RWPE1 (cell line): ENCODE results near the gene KIF4B.
"Not testable (repeated sequence)": the region's sequence is repeated elsewhere in the genome, so short reads cannot be mapped to it uniquely, and the experiment has no call there.

ENCODE experiments used
- CTCF ChIA-PET: fragments of 350-600 bp; sonication (Branson Sonifier 250); formaldehyde crosslinking; extraction: SDS; loops from one replicate; lab custom pipeline; 2021; lab: Yijun Ruan, JAX
- POLR2A ChIA-PET: fragments of 400-600 bp; formaldehyde crosslinking; extraction: SDS; loops from one replicate; lab custom pipeline; 2020; ENCODE audit warnings: antibody characterized with exemption; ENCODE audit not compliant: low non-redundant PET; lab: Yijun Ruan, JAX
- DNase-seq: peaks from one replicate; pipeline ENCODE4 v3.0.0; 2012; ENCODE audit warnings: low spot score
- H3K27ac ChIP-seq: fragments of 450-650 bp; 2 replicates; pipeline ENCODE4 v1.5.1; 2017
- TF ChIP-seq, protein P1 (sequence below): fragments of 450-650 bp; conservative IDR thresholded peaks from 2 replicates; pipeline ENCODE4 v1.5.1; 2017; ENCODE audit warnings: low read depth, mild to moderate bottlenecking

Gene KIF4B

DNA sequence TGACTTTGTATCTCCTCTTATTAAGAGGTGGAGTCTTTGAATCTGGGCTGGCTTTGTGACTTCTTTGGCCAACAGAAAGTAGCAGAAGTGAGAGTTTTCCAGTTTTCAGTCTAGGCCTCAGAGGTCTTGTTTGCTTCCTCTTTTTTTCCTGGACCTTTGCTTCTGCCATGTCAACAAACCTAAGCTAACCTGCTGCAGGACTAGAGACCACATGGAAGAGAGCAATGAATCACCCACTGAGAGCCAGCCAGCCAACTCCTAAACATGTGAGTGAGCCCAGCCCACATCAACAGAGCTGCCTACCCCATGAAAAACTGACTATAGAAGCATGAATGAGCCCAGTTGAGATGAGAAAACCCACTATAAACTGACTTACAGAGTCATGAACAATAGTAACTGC is 42.8 kb upstream of the KIF4B start:
- H3K27ac ChIP-seq = no peak overlapping the region
- TF ChIP-seq, protein P1, sequence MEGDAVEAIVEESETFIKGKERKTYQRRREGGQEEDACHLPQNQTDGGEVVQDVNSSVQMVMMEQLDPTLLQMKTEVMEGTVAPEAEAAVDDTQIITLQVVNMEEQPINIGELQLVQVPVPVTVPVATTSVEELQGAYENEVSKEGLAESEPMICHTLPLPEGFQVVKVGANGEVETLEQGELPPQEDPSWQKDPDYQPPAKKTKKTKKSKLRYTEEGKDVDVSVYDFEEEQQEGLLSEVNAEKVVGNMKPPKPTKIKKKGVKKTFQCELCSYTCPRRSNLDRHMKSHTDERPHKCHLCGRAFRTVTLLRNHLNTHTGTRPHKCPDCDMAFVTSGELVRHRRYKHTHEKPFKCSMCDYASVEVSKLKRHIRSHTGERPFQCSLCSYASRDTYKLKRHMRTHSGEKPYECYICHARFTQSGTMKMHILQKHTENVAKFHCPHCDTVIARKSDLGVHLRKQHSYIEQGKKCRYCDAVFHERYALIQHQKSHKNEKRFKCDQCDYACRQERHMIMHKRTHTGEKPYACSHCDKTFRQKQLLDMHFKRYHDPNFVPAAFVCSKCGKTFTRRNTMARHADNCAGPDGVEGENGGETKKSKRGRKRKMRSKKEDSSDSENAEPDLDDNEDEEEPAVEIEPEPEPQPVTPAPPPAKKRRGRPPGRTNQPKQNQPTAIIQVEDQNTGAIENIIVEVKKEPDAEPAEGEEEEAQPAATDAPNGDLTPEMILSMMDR = no peak
- DNase-seq = no peak
- CTCF ChIA-PET = no interaction called here
- POLR2A ChIA-PET = no interaction called here

DNA sequence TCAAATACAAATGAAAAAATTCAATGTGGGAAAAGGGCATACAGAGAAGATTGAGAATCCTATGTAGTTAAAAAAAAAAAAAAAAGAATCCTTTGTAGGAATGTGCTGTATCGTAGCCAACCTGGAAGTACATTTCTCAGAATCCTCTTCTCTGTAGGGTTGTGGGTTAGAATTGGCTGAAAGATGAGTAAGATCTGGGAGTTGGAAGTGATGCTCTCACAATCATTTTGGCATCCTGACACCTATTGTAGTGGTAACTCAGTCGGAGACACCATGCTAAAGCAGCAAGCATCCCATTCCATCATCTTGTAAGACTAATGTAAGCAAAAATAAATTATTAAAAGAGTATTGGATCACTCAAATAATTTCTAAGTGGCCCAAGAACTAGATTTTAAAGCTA is 42.1 kb upstream of the KIF4B start:
- ChIA-PET POLR2A (no interaction called here), CTCF (interaction anchor here (0.6 to 2.7 kb wide), 6 partner anchors 33 to 1422 kb away, joined by 3 to 13 read pairs (median 4); no protein-coding TSS in a partner anchor)
- no peak overlapping the region for H3K27ac ChIP-seq
- DNase-seq = no peak
- TF ChIP-seq, protein P1 = no peak

DNA sequence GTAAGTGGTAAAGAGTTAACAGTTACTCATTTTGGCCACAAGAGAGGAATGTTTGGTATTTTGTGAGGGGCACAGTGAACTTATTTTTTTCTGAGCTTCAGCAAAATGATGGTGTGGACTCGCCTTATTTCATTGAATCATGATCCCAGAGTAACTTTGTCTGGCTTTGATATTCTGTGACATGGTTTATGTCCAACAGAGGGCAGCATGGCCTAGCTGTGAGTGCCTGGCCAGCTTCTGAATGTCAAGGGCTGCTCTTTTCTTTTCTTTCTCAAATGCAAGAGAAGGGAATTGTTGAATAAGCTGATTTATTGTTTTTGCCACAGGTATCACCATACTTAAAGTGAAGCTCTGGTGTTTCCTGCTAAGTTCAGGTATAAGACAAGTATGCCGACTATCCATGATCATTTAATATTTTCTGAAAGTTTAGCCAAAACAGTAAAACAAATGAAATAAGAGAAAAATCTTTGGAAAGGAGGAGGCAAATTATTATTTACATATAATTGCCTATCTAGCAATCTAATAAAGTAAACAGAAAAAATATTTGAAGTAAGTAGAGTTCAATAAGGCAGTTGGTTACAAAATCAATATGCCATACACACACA is 41.0 kb upstream of the KIF4B start:
- DNase-seq = peak; percentile 53
- POLR2A ChIA-PET = no interaction called here
- CTCF ChIA-PET = interaction anchor here (0.5 to 2.7 kb wide), 10 partner anchors 13 to 1421 kb away, joined by 3 to 13 read pairs (median 4); no protein-coding TSS in a partner anchor
- no peak overlapping the region for H3K27ac ChIP-seq
- TF ChIP-seq, protein P1 = peak; percentile 48

DNA sequence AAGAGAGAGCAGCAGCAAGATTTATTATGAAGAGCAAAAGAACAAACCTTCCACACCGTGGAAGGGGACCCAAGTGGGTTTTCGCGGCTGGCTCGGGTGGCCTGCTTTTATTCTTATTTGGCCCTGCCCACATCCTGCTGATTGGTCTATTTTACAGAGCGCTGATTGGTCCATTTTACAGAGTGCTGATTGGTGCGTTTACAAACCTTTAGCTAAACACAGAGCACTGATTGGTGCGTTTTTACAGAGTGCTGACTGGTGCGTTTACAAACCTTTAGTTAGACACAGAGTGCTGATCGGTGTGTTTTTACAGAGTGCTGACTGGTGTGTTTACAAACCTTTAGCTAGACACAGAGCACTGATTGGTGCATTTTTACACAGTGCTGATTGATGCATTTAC is 37.5 kb upstream of the KIF4B start:
- CTCF ChIA-PET = interaction anchor here (0.6 kb wide), 1 partner anchor 218 kb away, joined by 4 read pairs; no protein-coding TSS in a partner anchor
- DNase-seq, H3K27ac ChIP-seq, POLR2A ChIA-PET: not testable (repeated sequence)

DNA sequence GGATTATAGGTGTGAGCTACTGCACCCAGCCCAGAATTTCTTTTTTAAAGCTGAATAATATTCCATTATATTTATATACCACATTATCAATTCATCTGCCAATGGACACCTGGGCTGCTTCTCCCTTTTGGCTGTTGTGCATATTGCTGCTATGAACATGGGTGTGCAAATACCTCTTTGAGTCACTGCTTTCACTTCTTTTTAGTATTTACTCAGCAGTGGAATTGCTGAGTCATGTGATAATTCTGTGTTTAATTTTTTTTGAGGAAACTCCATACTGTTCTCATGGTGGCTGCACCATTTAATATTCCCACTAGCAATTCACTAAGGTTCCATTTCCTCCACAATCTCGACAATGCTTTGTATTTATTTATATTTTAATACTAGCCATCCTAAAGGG is 36.1 kb upstream of the KIF4B start:
- ChIA-PET POLR2A (no interaction called here), CTCF (no interaction called here)
- TF ChIP-seq, protein P1 = no peak
- no peak for DNase-seq
- no peak overlapping the region for H3K27ac ChIP-seq

DNA sequence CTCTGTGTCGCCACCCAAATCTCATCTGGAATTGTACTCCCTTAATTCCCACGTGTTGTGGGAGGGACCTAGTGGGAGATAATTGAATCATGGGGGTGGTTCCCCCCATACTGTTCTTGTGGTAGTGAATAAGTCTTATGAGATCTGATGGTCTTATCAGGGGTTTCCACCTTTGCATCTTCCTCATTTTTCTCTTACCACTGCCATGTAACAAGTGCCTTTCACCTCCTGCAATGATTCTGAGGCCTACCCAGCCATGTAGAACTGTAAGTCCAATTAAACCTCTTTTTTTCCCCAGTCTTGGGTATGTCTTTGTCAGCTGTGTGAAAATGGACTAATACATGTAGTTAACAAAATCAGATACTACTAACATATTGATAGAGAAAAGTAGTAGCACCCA is 35.3 kb upstream of the KIF4B start:
- CTCF ChIA-PET = interaction anchor here (0.6 kb wide), 1 partner anchor 19 kb away, joined by 3 read pairs; no protein-coding TSS in a partner anchor
- POLR2A ChIA-PET, DNase-seq, H3K27ac ChIP-seq: not testable (repeated sequence)

DNA sequence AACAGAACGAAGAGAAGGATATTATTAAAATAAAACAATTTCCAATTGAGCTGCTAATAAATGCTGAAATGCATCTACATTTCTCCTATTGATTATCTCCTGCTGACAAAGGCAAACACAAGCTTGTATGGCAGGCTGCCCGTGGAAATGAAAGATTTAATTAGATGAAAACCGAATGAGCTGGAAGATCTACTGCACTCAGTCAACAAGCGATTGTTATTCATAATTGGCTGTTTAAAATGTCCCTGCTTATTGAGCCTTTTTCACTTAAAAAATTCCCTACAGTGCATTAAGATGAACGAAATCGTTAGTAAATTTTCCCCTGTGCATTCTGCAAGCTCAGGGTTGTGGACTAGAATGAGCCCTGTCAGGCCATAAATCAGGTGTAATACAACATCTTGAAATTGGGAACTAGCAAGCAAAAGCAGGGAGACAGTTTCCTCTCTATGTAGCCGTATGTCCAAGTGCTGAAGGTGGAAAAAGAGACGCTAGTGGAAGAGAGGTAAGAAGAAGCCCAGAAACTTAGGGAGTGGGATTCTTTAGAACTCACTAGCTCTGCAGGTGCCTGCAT is 28.5 kb upstream of the KIF4B start:
- TF ChIP-seq, protein P1 = no peak
- CTCF ChIA-PET = interaction anchor here (0.7 to 1.7 kb wide), 2 partner anchors 13 to 49 kb away, joined by 3 to 7 read pairs; no protein-coding TSS in a partner anchor
- no peak for DNase-seq
- POLR2A ChIA-PET = no interaction called here
- no peak overlapping the region for H3K27ac ChIP-seq
